Activated CD4-positive, alpha-beta T cell treated with anti-CD3 and anti-CD28 coated beads, Interleukin-2, amount 10 ng/mL, durations not matched to agents 24 days and 14 days (primary cell): ENCODE results near the gene RAB18. TPM values are rescaled to one million over a fixed set of nuclear protein-coding genes. Genes with fewer than 3 reads are reported as not detected.
A peak's percentile ranks its signal among the peaks of the same experiment; 100 is the strongest.
"Not testable (repeated sequence)": the region's sequence is repeated elsewhere in the genome, so short reads cannot be mapped to it uniquely, and the experiment has no call there.

Experiments used
- DNase-seq: peaks from one replicate; pipeline ENCODE4 v3.0.0; 2022
- H3K27ac Mint-ChIP-seq: one replicate; pipeline ENCODE4 v1.8.0; 2022; ENCODE audit warnings: mild to moderate bottlenecking, mixed read lengths
- H3K27me3 Mint-ChIP-seq: one replicate; pipeline ENCODE4 v1.8.0; 2022; ENCODE audit warnings: mixed read lengths
- H3K36me3 Mint-ChIP-seq: one replicate; pipeline ENCODE4 v1.8.0; 2022; ENCODE audit warnings: low read depth, mild to moderate bottlenecking, mixed read lengths
- H3K4me1 Mint-ChIP-seq: one replicate; pipeline ENCODE4 v1.8.0; 2021; ENCODE audit warnings: mixed read lengths
- H3K4me3 Mint-ChIP-seq: one replicate; pipeline ENCODE4 v1.8.0; 2022; ENCODE audit warnings: mild to moderate bottlenecking, moderate library complexity, mixed read lengths
- H3K9me3 Mint-ChIP-seq: one replicate; pipeline ENCODE4 v1.8.0; 2021; ENCODE audit warnings: mixed read lengths
- intact Hi-C: fragments of 100-400 bp; cut with micrococcal nuclease; formaldehyde crosslinking; loops from one replicate; pipeline ENCODE4 v1.15.1; 2023
- total RNA-seq: library from RNA; stranded (reverse); gene quantifications from 2 replicates; pipeline ENCODE4 v1.2.3, GENCODE V29; 2022

The RAB18 gene
- total RNA-seq, 1 donor from 2014 or later: 58.3 TPM

GRCh38 chr10:27485368-27485767 is 18.7 kb upstream of the RAB18 start:
- intact Hi-C loops: no loop called here
- H3K9me3 Mint-ChIP-seq: peaks cover 6% of the 10 kb centered on the region
- no peak for DNase-seq
- H3K4me1 Mint-ChIP-seq: no peaks in the 10 kb centered on the region
- H3K36me3 Mint-ChIP-seq: no peaks in the 10 kb centered on the region
- no peak overlapping the region for H3K4me3 Mint-ChIP-seq
- H3K27me3 Mint-ChIP-seq: peaks cover 31% of the 10 kb centered on the region
- no peak overlapping the region for H3K27ac Mint-ChIP-seq

- Mint-ChIP-seq H3K9me3 (peaks cover 11% of the 10 kb centered on the region), H3K36me3 (no peaks in the 10 kb centered on the region), H3K27ac (no peak overlapping the region), H3K27me3 (peaks cover 31% of the 10 kb centered on the region), H3K4me3 (no peak overlapping the region), H3K4me1 (no peaks in the 10 kb centered on the region)
- intact Hi-C loops: no loop called here
- no peak for DNase-seq
Measured at GRCh38 chr10:27485986-27486385, 18.1 kb upstream of the RAB18 start.

GRCh38 chr10:27490807-27491206 is 13.3 kb upstream of the RAB18 start:
- H3K4me3 Mint-ChIP-seq: no peak overlapping the region
- no peaks in the 10 kb centered on the region for H3K36me3 Mint-ChIP-seq
- intact Hi-C loops: no loop called here
- DNase-seq: no peak
- H3K27ac Mint-ChIP-seq: no peak overlapping the region
- no peaks in the 10 kb centered on the region for H3K4me1 Mint-ChIP-seq
- H3K27me3 Mint-ChIP-seq: peaks cover 32% of the 10 kb centered on the region
- H3K9me3 Mint-ChIP-seq: peaks cover 17% of the 10 kb centered on the region

GRCh38 chr10:27494116-27494805 is 9.8 kb upstream of the RAB18 start:
- Mint-ChIP-seq H3K27me3 (peaks cover 21% of the 10 kb centered on the region), H3K36me3 (no peaks in the 10 kb centered on the region), H3K4me1 (peaks cover 2% of the 10 kb centered on the region), H3K9me3 (peaks cover 11% of the 10 kb centered on the region), H3K27ac (no peak overlapping the region), H3K4me3 (no peak overlapping the region)
- intact Hi-C loops: no loop called here
- DNase-seq: no peak

- no peaks in the 10 kb centered on the region for H3K36me3 Mint-ChIP-seq
Measured at GRCh38 chr10:27496137-27496536, 8.0 kb upstream of the RAB18 start.

GRCh38 chr10:27500096-27500495 is 4.0 kb upstream of the RAB18 start:
- H3K4me1 Mint-ChIP-seq: peaks cover 14% of the 10 kb centered on the region
- no peak overlapping the region for H3K4me3 Mint-ChIP-seq
- H3K27ac Mint-ChIP-seq: no peak overlapping the region
- DNase-seq: no peak
- H3K27me3 Mint-ChIP-seq: peaks cover 12% of the 10 kb centered on the region
- no peaks in the 10 kb centered on the region for H3K9me3 Mint-ChIP-seq
- intact Hi-C loops: loop anchor here (5.0 to 10.0 kb wide), 4 partner anchors 242 to 1032 kb away; partner anchors contain the start of genes ABI1, PDSS1 and WAC
- peaks cover 4% of the 10 kb centered on the region for H3K36me3 Mint-ChIP-seq

More at GRCh38 chr10:27496137-27496536, 8.0 kb upstream of the RAB18 start:
- Mint-ChIP-seq H3K4me3 (no peak overlapping the region), H3K9me3 (peaks cover 4% of the 10 kb centered on the region), H3K4me1 (peaks cover 2% of the 10 kb centered on the region), H3K27me3 (peaks cover 21% of the 10 kb centered on the region), H3K27ac (no peak overlapping the region)
- DNase-seq: no peak
- intact Hi-C loops: no loop called here

GRCh38 chr10:27500886-27501285 is 3.2 kb upstream of the RAB18 start:
- H3K9me3 Mint-ChIP-seq: no peaks in the 10 kb centered on the region
- H3K4me3 Mint-ChIP-seq: no peak overlapping the region
- intact Hi-C loops: loop anchor here (5.0 to 10.0 kb wide), 4 partner anchors 241 to 1031 kb away; partner anchors contain the start of genes ABI1, PDSS1 and WAC
- H3K27ac Mint-ChIP-seq: no peak overlapping the region
- peaks cover 11% of the 10 kb centered on the region for H3K27me3 Mint-ChIP-seq
- peaks cover 18% of the 10 kb centered on the region for H3K4me1 Mint-ChIP-seq
- DNase-seq: no peak
- peaks cover 5% of the 10 kb centered on the region for H3K36me3 Mint-ChIP-seq

GRCh38 chr10:27503498-27504006 is 552 bp upstream of the RAB18 start:
- peaks cover 38% of the 10 kb centered on the region for H3K4me1 Mint-ChIP-seq
- peaks cover 6% of the 10 kb centered on the region for H3K27me3 Mint-ChIP-seq
- peaks cover 19% of the 10 kb centered on the region for H3K36me3 Mint-ChIP-seq
- peak; percentile 65 for DNase-seq
- peak overlapping the region; percentile 98 for H3K27ac Mint-ChIP-seq
- intact Hi-C loops: loop anchor here (1.0 to 10.0 kb wide), 8 partner anchors 10 to 1029 kb away; partner anchors contain the start of genes ABI1, MASTL, PDSS1 and WAC
- peak overlapping the region; percentile 99 for H3K4me3 Mint-ChIP-seq
- no peaks in the 10 kb centered on the region for H3K9me3 Mint-ChIP-seq

- no peak for DNase-seq
- peaks cover 27% of the 10 kb centered on the region for H3K36me3 Mint-ChIP-seq
- no peaks in the 10 kb centered on the region for H3K9me3 Mint-ChIP-seq
- peaks cover 6% of the 10 kb centered on the region for H3K27me3 Mint-ChIP-seq
- H3K4me3 Mint-ChIP-seq: peak overlapping the region; percentile 99
- intact Hi-C loops: loop anchor here (1.0 to 10.0 kb wide), 8 partner anchors 8 to 1027 kb away; partner anchors contain the start of genes ABI1, MASTL, PDSS1 and WAC
- peaks cover 48% of the 10 kb centered on the region for H3K4me1 Mint-ChIP-seq
- peak overlapping the region; percentile 98 for H3K27ac Mint-ChIP-seq
Measured at GRCh38 chr10:27504808-27505460, 830 bp downstream of the RAB18 start.

GRCh38 chr10:27505537-27505936 is 1.4 kb downstream of the RAB18 start:
- peak; percentile 57 for DNase-seq
- H3K9me3 Mint-ChIP-seq, H3K27me3 Mint-ChIP-seq: not testable (repeated sequence)
- Mint-ChIP-seq H3K4me3 (peak overlapping the region; percentile 74), H3K36me3 (peaks cover 32% of the 10 kb centered on the region), H3K4me1 (peaks cover 54% of the 10 kb centered on the region), H3K27ac (peak overlapping the region; percentile 60)
- intact Hi-C loops: loop anchor here (2.0 to 10.0 kb wide), 2 partner anchors 21 to 641 kb away; partner anchors contain the start of gene ABI1

GRCh38 chr10:27506280-27506679 is 2.2 kb downstream of the RAB18 start:
- Mint-ChIP-seq H3K4me3 (peak overlapping the region; percentile 74), H3K27me3 (peaks cover 6% of the 10 kb centered on the region), H3K36me3 (peaks cover 36% of the 10 kb centered on the region), H3K27ac (no peak overlapping the region), H3K4me1 (peaks cover 54% of the 10 kb centered on the region), H3K9me3 (no peaks in the 10 kb centered on the region)
- no peak for DNase-seq
- intact Hi-C loops: loop anchor here (10.0 kb wide), 1 partner anchor 641 kb away; the partner anchor contains the start of gene ABI1

- Mint-ChIP-seq H3K4me3 (no peak overlapping the region), H3K27ac (no peak overlapping the region), H3K9me3 (no peaks in the 10 kb centered on the region), H3K27me3 (no peaks in the 10 kb centered on the region), H3K36me3 (peaks cover 56% of the 10 kb centered on the region), H3K4me1 (peaks cover 55% of the 10 kb centered on the region)
- intact Hi-C loops: no loop called here
- no peak for DNase-seq
Measured at GRCh38 chr10:27512548-27512947, 8.4 kb downstream of the RAB18 start.

- intact Hi-C loops: loop anchor here (1.0 kb wide), 1 partner anchor 9 kb away; the partner anchor contains the start of gene RAB18
- Mint-ChIP-seq H3K4me1 (peaks cover 49% of the 10 kb centered on the region), H3K4me3 (peak overlapping the region; percentile 73), H3K36me3 (peaks cover 56% of the 10 kb centered on the region), H3K27me3 (no peaks in the 10 kb centered on the region), H3K9me3 (no peaks in the 10 kb centered on the region), H3K27ac (peak overlapping the region; percentile 87)
- peak; percentile 77 for DNase-seq
Measured at GRCh38 chr10:27513451-27514191, 9.5 kb downstream of the RAB18 start.
